ENCODE results near the gene CACNG6. TPM values are rescaled to one million over a fixed set of nuclear protein-coding genes. Genes with fewer than 3 reads are reported as not detected.

Gene CACNG6
- total and polyA plus RNA-seq, 2 donors (not counting 3 experiments of a cell fraction or from before 2014, with no cell fraction given): 5.0 to 5.4 TPM

GRCh38 chr19:53992815-53993214, 1.4 kb downstream of the CACNG6 start:
- H3K4me3 ChIP-seq (replicated peaks in 1 of 3; ENCODE audit: insufficient read depth in 1 of 3, low read depth in 1 of 3, low read length in 3 of 3): no peak overlapping the region
- intact Hi-C loops (cut with micrococcal nuclease) (no loop called here), dilution Hi-C loops (cut with MboI; ENCODE audit: extremely low pct_ligation_motif_present, low sequenced_read_pairs) (no loop called here)
- no peaks in the 10 kb centered on the region for H3K9me1 ChIP-seq (replicated peaks; ENCODE audit: control insufficient read depth, extremely low read depth, insufficient read depth, low read length)
- FAIRE-seq: no peak
- H3K9me3 ChIP-seq (replicated peaks; ENCODE audit: control insufficient read depth, insufficient read depth, low read length): no peaks in the 10 kb centered on the region
- no peak overlapping the region for H2AFZ ChIP-seq (ENCODE audit: low read depth, low read length)
- H3K27me3 ChIP-seq (ENCODE audit: control insufficient read depth in 2 of 2, insufficient read depth in 2 of 2, low read length in 2 of 2): no peaks in the 10 kb centered on the region
- DNase-seq (ENCODE audit: low read depth, low spot score): no peak
- ChIA-PET POLR2A (no interaction called here), CTCF (interaction anchor here (0.8 to 3.0 kb wide), 6 partner anchors 9 to 200 kb away, joined by 3 to 11 read pairs (median 5); no protein-coding TSS in a partner anchor)
- H3K27ac ChIP-seq (ENCODE audit: insufficient read depth, low read depth, low read length): no peak overlapping the region
- H4K20me1 ChIP-seq (replicated peaks; ENCODE audit: control insufficient read depth, extremely low read depth, insufficient read depth, low read length): no peaks in the 10 kb centered on the region
- peaks cover 39% of the 10 kb centered on the region for H3K4me1 ChIP-seq (ENCODE audit: control insufficient read depth, extremely low read depth, insufficient read depth, low read length)
- no peak overlapping the region for H3K9ac ChIP-seq (replicated peaks; ENCODE audit: extremely low read depth, insufficient read depth, low read length)
- no peak overlapping the region for H3K4me2 ChIP-seq (ENCODE audit: insufficient read depth, low read length)
- no peaks in the 10 kb centered on the region for H3K79me2 ChIP-seq (ENCODE audit: control insufficient read depth, insufficient read depth, low read length)
- no TSS peak for BruUV-seq (replicated peaks)
- H3K36me3 ChIP-seq (ENCODE audit: control insufficient read depth in 2 of 2, extremely low read depth in 1 of 2, insufficient read depth in 2 of 2, low read length in 2 of 2): no peaks in the 10 kb centered on the region
- no peak for TF ChIP-seq GATA2 (IDR thresholded peaks at IDR 0.05; ENCODE audit: insufficient read depth, insufficient read length, low read depth, low read length)
- TF ChIP-seq EZH2 (IDR thresholded peaks at IDR 0.05; ENCODE audit: borderline replicate concordance, low read depth, low read length, severe bottlenecking): no peak
- no peak for TF ChIP-seq CTCF (IDR thresholded peaks at IDR 0.05; ENCODE audit: extremely low read depth in 1 of 2, insufficient read depth in 1 of 2, low read depth in 1 of 2, low read length in 2 of 2)
- TF ChIP-seq FOS (IDR thresholded peaks at IDR 0.05; ENCODE audit: borderline replicate concordance, insufficient read depth, low read length): no peak
- TF ChIP-seq JUN (IDR thresholded peaks at IDR 0.05; ENCODE audit: borderline replicate concordance, insufficient read depth, insufficient read length, low read depth): no peak
- no peak for TF ChIP-seq POLR2AphosphoS5 (IDR thresholded peaks at IDR 0.05; ENCODE audit: insufficient read depth, low read depth, low read length)
- TF ChIP-seq POLR2A (IDR thresholded peaks at IDR 0.05; ENCODE audit: low read depth, low read length): no peak
- no peak for TF ChIP-seq MYC (IDR thresholded peaks at IDR 0.05; ENCODE audit: low read depth, low read length)
- TF ChIP-seq, protein P1, sequence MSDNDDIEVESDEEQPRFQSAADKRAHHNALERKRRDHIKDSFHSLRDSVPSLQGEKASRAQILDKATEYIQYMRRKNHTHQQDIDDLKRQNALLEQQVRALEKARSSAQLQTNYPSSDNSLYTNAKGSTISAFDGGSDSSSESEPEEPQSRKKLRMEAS (IDR thresholded peaks at IDR 0.05; ENCODE audit: insufficient read depth, insufficient read length): no peak

All from endothelial cell of umbilical vein (primary cell).